Mucosa of gallbladder (tissue), 1 donor: ENCODE data around the gene KCNH1. TPM values are rescaled to one million over a fixed set of nuclear protein-coding genes. Genes with fewer than 3 reads are reported as not detected.

Experiments
- DNase-seq: peaks from one replicate; pipeline ENCODE4 v3.0.0-alpha.2; 2020; ENCODE audit warnings: low spot score
- total RNA-seq: library from RNA; stranded (reverse); gene quantifications from one replicate; pipeline ENCODE4 v1.2.1, GENCODE V29; 2021
- donor health status: DM: no; HTN: no; CAD: no.

Gene KCNH1
- total RNA-seq, 1 donor from 2014 or later = 1.4 TPM

- DNase-seq = no peak
These were observed 369.4 kb downstream of the KCNH1 start for GRCh38 chr1:210764536-210764935.

GRCh38 chr1:210758761-210759160 is 375.2 kb downstream of the KCNH1 start:
- DNase-seq = no peak

DNA sequence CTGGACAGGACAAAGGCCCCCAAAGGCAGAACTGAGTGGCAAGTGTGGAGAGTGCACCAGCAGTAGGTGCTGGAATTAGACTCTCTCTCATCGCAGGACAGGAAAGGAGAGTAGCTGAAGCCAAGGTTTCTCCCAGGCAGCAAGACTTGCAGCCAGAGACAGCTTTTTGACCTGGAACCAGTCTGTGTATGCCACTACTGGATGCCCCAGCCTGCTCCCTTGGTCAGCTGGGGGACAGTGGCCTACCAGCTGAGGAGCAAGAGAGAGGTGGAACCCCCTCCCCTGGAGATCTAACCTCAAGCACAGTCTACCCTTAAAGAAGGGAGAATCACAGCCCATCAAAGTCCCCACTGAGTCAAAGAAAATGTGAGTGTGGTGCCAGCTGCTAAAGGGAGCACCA is 375.7 kb downstream of the KCNH1 start:
- DNase-seq = no peak

DNA sequence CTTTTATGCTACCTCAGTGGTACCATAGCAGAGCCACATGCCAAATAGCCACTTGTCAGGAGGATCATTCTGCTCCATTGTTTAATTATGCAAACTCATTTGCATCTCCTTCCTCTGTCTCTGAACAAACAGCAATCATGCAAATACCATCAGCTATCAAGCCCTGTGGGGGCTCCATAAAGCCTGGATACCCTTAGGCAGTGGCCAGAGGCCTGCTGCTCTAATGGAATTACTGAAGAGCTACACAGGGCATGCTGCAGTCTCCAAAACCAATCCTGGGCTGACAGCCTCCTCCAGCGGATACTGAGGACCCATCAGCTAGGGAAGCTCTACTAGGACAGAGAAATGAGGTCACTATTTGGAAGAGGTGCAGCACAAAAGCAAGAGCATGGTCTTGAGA is 376.3 kb downstream of the KCNH1 start:
- DNase-seq = no peak

DNA sequence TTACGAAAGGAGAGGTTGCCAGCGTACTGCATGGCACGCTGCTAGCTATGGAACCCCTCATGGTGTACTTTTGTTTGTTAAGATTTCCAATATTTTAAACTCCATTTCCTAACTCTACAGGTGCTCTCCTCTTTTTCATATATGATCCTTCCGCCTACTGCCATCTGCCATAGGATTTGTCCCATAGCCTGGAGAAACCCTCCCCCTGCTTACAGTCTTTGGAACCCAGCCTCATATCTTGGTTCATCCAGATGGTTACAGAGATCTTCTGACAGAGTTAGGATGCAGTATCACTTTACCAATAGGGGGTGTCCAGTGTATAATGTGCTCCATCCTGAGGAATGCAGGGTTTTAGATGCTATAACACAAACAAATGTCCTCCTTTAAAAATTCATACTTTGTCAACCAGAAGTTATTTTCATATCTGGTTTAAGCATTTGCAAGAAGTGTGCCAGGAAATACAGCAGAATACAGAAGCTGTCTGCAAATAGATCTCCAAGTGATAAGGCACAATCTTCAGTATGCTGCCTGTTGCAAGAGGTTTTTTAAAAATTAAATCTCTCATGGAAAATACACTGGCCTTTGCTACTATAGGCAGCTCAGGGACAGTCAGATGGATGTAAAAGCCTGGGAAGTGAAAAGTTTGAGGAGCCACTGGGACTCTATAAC is 377.8 kb downstream of the KCNH1 start:
- DNase-seq = no peak

- DNase-seq = no peak
These were observed 378.9 kb downstream of the KCNH1 start for GRCh38 chr1:210754878-210755665.

GRCh38 chr1:210751911-210752310 is 382.0 kb downstream of the KCNH1 start:
- no peak for DNase-seq

DNA sequence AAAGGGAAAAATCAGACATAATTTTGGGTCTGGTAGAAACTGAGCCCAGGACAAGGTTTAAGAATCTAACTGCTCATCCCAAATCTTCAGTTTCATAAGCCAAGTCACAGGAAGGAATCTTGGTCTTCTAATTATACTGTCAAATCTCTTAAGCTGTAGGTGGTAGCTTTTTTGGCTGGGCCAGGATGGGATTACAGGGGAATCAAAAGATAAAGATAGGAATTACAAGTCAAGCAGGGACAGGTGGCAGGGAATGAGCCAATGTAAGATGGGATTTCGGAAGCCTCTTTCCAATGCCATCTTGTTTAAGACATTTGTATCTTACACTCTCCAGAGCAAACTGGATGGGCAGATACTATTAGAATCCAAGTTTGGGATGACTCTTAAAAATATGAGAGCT is 383.5 kb downstream of the KCNH1 start:
- DNase-seq = no peak

GRCh38 chr1:210748796-210749195 is 385.2 kb downstream of the KCNH1 start:
- no peak for DNase-seq

GRCh38 chr1:210747890-210748289 is 386.1 kb downstream of the KCNH1 start:
- DNase-seq = no peak

GRCh38 chr1:210747112-210747511 is 386.8 kb downstream of the KCNH1 start:
- no peak for DNase-seq

DNA sequence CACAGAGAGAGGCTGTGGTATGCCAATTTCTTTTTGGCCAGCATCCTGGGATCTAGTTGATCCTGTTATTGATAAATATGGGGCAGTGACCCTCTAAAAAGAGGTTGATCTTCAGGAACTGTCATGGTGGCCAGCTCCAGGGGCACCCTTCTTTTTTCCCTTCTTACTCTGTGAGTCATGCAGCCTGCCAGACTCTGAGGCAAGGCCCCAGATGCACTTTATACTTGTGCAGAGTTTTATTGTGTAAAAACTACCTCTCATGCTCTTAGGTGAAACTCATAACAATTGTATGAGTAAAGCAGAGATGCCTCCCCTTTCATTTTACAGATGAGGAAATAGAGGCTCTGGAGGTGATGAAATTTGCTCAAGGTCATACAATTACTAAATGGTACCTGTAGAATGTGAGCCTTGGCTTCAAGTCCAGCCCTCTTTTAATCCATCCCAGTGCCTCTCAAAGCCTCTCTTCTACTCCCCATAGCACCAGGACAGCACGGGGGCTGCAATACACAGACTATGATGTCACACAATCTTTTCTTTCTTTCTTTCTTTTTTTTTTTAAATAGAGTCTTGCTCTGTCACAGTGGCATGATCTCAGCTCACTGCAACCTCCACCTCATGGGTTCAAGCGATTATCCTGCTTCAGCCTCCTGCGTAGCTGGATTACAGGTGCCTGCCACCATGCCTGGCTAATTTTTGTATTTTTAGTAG is 387.8 kb downstream of the KCNH1 start:
- no peak for DNase-seq

- no peak for DNase-seq
These were observed 390.9 kb downstream of the KCNH1 start for GRCh38 chr1:210743038-210743437.

GRCh38 chr1:210741564-210741963 is 392.4 kb downstream of the KCNH1 start:
- DNase-seq = no peak

DNA sequence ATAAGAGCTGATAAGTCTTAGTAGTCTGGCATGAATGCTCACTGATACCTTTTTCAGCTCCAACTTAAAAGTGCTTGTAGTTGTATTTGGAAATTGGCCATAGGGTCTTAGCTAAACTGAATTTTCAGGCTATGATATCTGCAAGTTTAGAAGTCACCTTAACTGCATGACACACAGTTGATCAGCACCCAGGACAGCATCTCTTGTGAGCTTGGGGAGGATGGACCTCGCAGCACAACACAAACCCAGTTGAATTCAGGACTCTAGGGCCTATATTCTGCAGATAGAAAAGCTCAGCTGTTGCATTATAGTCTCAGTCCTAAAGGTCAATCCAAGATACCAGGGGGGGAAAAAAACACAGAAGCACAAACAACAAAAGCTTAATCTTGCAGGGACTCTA is 394.3 kb downstream of the KCNH1 start:
- DNase-seq = no peak

DNA sequence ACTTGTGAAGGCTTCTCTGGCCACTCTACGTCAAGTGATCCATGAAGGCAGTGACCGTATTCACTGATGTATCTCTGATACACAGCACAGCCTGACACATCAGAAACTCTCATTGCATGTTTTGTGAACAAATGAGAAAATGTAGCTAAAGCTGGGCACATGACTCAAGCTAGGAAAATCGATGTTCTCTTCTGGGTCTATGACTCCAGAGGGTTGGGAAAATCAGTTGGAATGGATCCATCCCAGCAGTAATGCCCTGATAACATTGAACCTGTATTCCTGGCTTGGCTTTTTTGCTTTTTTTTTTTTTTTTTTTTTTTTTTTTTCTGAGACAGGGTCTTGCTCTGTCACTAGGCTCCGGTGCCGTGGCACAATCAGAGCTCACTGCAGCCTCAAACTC is 395.7 kb downstream of the KCNH1 start:
- no peak for DNase-seq

- DNase-seq = no peak
These were observed 397.2 kb downstream of the KCNH1 start for GRCh38 chr1:210736713-210737112.

- no peak for DNase-seq
These were observed 402.4 kb downstream of the KCNH1 start for GRCh38 chr1:210731597-210731996.

- no peak for DNase-seq
These were observed 402.8 kb downstream of the KCNH1 start for GRCh38 chr1:210731193-210731592.

DNA sequence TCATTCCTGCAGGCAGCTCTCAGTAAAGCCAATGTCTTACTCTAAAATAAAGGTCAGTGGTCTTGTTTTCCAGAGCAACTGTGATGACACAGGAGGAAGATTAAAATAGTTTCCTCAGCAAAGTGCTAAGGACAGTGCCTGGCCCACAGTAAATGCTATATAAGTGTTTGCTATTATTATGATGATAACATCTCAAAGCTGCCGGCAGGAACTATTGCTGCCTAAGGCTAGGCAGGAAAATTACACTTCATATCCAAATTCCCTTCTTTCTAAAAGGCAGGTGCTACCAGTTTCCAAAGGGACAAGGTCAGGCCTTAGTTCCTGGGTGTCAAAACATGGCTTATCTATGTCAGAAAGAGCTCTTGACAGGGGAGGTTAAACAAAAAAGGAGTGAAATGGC is 403.9 kb downstream of the KCNH1 start:
- no peak for DNase-seq

GRCh38 chr1:210728437-210729149 is 405.4 kb downstream of the KCNH1 start:
- no peak for DNase-seq

- no peak for DNase-seq
These were observed 406.2 kb downstream of the KCNH1 start for GRCh38 chr1:210727709-210728108.
